GM06990 (cell line): ENCODE data around the gene SMG1.

Experiments
- DNase-seq: peaks from one replicate; pipeline ENCODE4 v3.0.0-alpha.2; 2011; ENCODE audit not compliant: insufficient read length; ENCODE audit errors: extremely low read depth
- H3K27me3 ChIP-seq: replicated peaks from 2 replicates; pipeline ENCODE4 v1.6.0; 2011; ENCODE audit warnings: low read length; ENCODE audit not compliant: control insufficient read depth, insufficient read depth
- H3K36me3 ChIP-seq: 2 replicates; pipeline ENCODE4 v1.5.1; 2011; ENCODE audit warnings: low read length; ENCODE audit not compliant: control insufficient read depth, insufficient read depth
- H3K4me3 ChIP-seq: replicated peaks from 2 replicates; pipeline ENCODE4 v1.5.1; 2011; ENCODE audit warnings: low read depth, mild to moderate bottlenecking, control low read depth, low read length
- CTCF ChIP-seq: IDR thresholded peaks from 2 replicates; pipeline ENCODE4 v1.5.1; 2011; ENCODE audit warnings: low read length, control low read depth, mild to moderate bottlenecking, inconsistent platforms; ENCODE audit not compliant: insufficient read depth, poor library complexity, severe bottlenecking

SMG1 gene

GRCh38 chr16:18948372-18949020 is 22.3 kb upstream of the SMG1 start:
- no peak for TF ChIP-seq CTCF
- H3K4me3 ChIP-seq = no peak overlapping the region

GRCh38 chr16:18945233-18945632 is 19.0 kb upstream of the SMG1 start:
- Histone ChIP-seq H3K4me3 (no peak overlapping the region), H3K27me3 (no peaks in the 10 kb centered on the region), H3K36me3 (no peaks in the 10 kb centered on the region)
- TF ChIP-seq CTCF = no peak
- DNase-seq = no peak

More at GRCh38 chr16:18948372-18949020, 22.3 kb upstream of the SMG1 start:
- no peaks in the 10 kb centered on the region for H3K27me3 ChIP-seq
- DNase-seq = no peak
- H3K36me3 ChIP-seq = no peaks in the 10 kb centered on the region

GRCh38 chr16:18943414-18943813 is 17.2 kb upstream of the SMG1 start:
- Histone ChIP-seq H3K4me3 (no peak overlapping the region), H3K27me3 (no peaks in the 10 kb centered on the region), H3K36me3 (no peaks in the 10 kb centered on the region)
- no peak for DNase-seq
- no peak for TF ChIP-seq CTCF

- no peaks in the 10 kb centered on the region for H3K27me3 ChIP-seq
- H3K4me3 ChIP-seq = no peak overlapping the region
- H3K36me3 ChIP-seq = no peaks in the 10 kb centered on the region
- no peak for TF ChIP-seq CTCF
- no peak for DNase-seq
Measured at GRCh38 chr16:18942061-18942460, 15.9 kb upstream of the SMG1 start.

GRCh38 chr16:18941471-18941870 is 15.3 kb upstream of the SMG1 start:
- TF ChIP-seq CTCF = no peak
- no peak for DNase-seq
- H3K36me3 ChIP-seq = no peaks in the 10 kb centered on the region
- no peaks in the 10 kb centered on the region for H3K27me3 ChIP-seq
- no peak overlapping the region for H3K4me3 ChIP-seq

GRCh38 chr16:18938986-18939385 is 12.8 kb upstream of the SMG1 start:
- H3K36me3 ChIP-seq = no peaks in the 10 kb centered on the region
- H3K4me3 ChIP-seq = no peak overlapping the region
- DNase-seq = no peak
- TF ChIP-seq CTCF = no peak
- no peaks in the 10 kb centered on the region for H3K27me3 ChIP-seq
